NOMO-1 treated with dmso at 0.1 percent for 144 hours (cell line): Measurements from ENCODE around the gene SPEF2.
"Not testable (repeated sequence)": the region's sequence is repeated elsewhere in the genome, so short reads cannot be mapped to it uniquely, and the experiment has no call there.

ENCODE experiments used
- DNase-seq: peaks from one replicate; lab custom pipeline; 2025; ENCODE audit not compliant: unreplicated experiment; lab: John Stamatoyannopoulos, UW

The SPEF2 gene

GRCh38 chr5:35815089-35815936 is 197.7 kb downstream of the SPEF2 start:
- DNase-seq = peak; percentile 46

DNA sequence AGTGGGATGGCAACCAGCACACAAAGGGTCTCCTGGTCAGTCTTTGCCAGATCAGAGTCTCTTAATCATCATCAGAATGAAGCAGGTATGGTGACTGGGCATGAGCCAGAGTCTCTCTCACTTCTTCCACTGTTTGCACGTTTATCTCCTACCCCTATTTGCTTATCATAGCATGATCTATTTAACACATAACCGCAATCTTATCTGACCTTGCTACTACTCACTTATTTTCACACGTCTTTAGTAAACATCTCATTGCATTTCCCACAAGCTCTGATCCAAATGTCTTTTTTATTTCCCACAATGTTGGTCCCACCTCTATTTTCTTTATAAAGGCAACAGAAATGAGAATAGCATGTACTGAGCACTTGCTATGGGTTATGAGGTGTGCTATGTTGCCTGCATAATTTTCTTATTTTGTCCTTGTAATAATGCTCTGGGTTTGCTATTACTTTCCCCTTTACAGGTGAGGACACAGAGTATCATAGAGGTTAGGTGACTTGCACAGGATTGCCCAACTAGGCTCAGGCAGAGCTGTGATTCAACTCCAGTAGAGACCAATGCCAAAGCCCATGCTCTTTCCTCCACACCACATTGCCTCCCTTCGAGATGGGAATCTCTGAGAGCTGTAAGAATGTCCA is 199.3 kb downstream of the SPEF2 start:
- DNase-seq = no peak

DNA sequence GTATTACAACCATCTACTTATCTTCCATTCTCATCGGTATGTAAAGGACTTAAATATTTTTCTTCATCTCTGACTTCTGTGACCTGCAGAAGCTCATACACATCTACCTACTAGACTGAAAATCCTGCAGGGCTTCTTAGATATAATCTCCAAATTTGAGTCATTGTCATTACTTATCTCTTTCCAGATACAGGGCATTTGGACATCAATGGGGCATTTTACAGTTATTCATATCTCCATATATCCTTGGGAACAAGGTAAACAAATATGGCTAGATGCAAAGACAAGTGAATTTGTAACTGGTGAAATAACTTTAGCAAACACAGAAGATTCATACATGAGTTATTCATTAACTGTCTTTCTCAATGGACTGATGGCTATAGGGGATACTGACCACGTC is 201.4 kb downstream of the SPEF2 start:
- DNase-seq = no peak

GRCh38 chr5:35819668-35820067 is 202.0 kb downstream of the SPEF2 start:
- DNase-seq = no peak

DNA sequence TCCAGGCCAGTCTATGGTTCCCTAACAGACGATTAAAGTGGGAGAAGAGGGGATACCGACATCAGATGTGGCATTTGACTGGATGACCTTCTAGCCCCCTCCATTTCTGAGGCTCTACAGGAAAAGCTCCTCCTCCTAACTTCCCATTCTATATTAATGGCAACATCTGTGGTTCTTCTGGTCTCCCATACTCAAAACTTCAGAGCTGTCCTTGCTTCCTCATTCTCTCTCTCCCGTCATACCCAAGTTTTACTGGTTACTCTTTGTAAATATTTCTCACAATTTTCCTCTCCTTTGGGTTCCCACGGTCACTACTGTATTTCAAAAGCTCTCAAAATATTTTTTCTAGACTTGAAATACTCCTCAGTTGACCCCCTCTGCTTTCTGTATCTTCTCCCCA is 203.1 kb downstream of the SPEF2 start:
- peak; percentile 63 for DNase-seq

DNA sequence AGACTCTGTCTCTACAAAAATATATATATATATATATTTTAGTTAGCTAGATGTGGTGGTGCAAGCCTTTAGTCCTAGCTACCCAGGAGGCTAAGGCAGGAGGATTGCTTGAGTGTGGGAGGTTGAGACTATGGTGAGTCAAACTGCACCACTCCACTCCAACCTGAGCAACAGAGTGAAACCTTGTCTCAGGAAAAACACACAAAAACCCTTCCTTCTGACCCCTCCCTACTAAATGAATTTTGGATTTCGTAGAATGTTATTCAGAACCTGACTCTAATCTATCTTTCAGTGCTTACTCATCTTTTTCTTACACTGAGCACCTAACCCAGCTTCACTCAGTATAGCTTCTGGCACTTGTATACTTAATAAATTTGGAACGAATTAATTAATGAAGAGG is 203.8 kb downstream of the SPEF2 start:
- no peak for DNase-seq

- DNase-seq = no peak
These were observed 204.8 kb downstream of the SPEF2 start for GRCh38 chr5:35822511-35822910.

- no peak for DNase-seq
These were observed 205.9 kb downstream of the SPEF2 start for GRCh38 chr5:35823347-35824098.

DNA sequence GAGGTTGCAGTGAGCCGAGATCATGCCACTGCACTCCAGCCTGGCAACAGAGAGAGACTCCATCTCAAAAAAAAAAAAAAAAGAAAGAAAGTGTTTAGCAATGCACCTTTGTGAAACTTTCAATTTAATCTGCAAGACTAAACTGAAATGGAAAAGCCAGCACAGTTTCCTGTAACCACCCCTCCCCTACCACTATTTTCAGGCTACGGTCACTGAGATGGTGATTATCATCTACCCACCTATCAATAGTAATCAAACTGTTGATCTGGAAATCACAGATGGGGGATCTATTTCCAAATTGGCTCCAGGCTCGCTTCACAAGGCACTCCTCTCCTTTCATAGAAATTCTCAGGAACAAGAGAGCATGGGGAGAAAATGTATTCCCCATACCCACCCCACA is 208.4 kb downstream of the SPEF2 start:
- no peak for DNase-seq

GRCh38 chr5:35826554-35826953 is 208.9 kb downstream of the SPEF2 start:
- no peak for DNase-seq

DNA sequence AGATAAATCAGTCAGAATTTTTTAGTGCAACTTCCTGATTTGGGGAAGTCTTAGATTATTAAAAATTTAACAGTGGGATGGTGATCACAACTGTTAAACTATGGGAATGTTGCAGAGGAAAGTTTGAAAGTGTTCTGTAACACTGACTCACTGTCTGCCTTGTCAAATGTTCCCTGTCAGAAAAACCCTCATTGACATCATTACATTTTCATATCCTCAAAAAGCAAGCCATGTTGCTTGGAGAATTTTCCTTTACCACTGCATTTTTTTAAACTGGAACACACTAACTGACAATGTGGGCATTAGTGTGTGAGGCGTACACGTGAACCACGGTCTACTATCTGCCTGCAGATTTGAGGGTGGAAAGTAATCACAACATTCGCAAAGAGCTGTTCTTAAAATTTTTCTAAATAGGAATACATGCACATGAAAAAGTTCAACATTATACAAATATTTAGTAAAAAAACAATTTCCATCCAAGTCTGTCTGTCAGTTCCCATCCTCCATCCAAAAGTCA is 210.5 kb downstream of the SPEF2 start:
- no peak for DNase-seq

DNA sequence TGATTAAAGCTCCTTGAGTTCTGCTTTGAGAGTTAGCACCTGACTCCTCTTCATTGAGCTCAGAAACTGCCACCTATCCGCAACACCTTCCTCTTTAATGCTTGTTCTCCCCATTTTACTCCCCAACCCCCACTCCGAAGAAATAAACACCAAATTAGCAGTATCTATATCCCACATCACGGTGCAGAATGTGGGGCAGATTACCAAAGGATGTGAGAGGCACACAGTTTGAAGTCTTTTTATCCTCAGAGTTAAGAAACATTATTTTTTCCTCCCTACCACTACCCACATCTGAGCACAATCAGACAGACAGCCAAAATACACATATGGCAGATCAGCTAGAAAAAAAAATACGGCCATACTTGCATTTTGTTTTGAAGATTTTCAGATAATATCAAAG is 212.9 kb downstream of the SPEF2 start:
- DNase-seq = no peak

GRCh38 chr5:35832762-35833161 is 215.1 kb downstream of the SPEF2 start:
- no peak for DNase-seq

DNA sequence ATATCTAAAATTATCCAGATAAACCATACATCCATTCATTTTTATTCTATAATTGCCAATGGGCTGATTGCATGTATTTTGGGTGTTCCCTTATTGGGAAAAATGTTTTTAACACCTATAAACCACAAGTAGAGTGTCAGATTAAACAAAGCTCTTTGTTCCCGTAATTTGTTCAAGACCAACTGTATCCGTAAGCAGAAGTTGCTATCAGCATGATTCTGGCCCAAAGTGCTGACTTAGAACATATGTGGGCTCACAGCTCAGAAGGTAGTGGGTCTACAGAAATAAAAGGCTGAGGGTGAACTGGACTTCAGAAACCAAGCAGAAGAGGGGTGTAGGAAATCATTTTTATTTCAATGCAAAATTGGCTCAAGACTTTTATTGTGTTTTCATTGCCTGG is 215.6 kb downstream of the SPEF2 start:
- no peak for DNase-seq

GRCh38 chr5:35835796-35836742 is 218.4 kb downstream of the SPEF2 start:
- no peak for DNase-seq

- DNase-seq = no peak
These were observed 220.8 kb downstream of the SPEF2 start for GRCh38 chr5:35838370-35839042.

DNA sequence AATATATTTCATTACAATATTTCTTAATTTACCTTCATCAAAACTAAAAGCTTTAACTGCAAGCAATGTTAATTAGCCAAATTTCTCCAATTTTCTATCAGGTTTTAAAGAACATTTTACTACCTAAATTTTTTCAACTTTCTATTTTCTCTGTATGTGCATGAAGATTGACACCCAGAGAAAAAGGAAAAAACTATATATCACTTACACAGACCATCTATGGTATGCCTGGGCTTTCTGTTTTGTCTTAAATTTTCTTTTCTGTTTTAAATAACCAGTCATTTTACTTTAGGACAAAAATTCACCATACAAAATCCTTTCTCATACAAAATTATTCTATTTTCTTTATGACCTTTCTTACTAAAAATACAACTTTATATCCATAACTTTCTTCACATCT is 225.2 kb downstream of the SPEF2 start:
- DNase-seq = no peak

DNA sequence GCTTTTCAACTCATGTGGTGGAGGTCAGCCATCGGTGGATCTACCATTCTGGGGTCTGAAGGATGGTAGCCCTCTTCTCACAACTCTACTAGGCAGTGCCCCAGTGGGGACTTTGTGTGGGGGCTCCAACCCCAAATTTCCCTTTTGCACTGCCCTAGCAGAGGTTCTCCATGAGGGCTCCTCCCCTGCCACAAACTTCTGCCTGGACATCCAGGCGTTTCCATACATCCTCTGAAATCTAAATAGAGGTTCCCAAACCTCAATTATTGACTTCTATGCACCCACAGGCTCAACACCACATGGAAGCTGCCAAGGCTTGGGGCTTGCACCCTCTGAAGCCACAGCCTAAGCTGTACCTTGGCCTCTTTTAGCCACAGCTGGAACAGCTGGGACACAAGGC is 227.8 kb downstream of the SPEF2 start:
- not testable (repeated sequence) for DNase-seq

DNA sequence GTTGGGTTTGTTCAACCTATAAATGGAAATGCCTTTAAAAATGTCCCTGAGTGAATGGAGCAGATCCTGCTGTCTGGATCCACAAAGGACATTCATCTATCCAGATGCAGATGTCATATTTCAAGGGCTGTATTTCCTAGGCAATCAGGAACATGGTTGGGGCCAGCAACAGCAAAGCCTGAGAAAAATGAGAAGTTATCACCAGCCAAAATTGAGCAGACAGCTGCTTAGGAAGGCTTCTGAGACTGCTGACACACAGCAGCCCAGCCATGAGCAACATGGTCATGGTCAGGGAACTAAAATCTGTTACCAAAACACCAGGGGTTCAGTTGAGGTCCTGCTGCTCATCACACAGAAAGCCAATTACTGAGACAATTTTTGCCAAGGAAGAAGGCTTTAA is 229.8 kb downstream of the SPEF2 start:
- DNase-seq = no peak

- DNase-seq = no peak
These were observed 230.3 kb downstream of the SPEF2 start for GRCh38 chr5:35847961-35848360.
